NCI-H526 treated with DMSO at 0.1 percent for 48 hours (cell line): ENCODE results near the gene KRT16.
"Not testable (repeated sequence)": the region's sequence is repeated elsewhere in the genome, so short reads cannot be mapped to it uniquely, and the experiment has no call there.

Experiments
- DNase-seq: peaks from one replicate; lab custom pipeline; 2025; lab: John Stamatoyannopoulos, UW

KRT16 gene

GRCh38 chr17:41628073-41628370, 15.5 kb upstream of the KRT16 start:
- DNase-seq: not testable (repeated sequence)

GRCh38 chr17:41627316-41628072, 14.9 kb upstream of the KRT16 start:
- DNase-seq: no peak

- not testable (repeated sequence) for DNase-seq
Measured at GRCh38 chr17:41626914-41627295, 14.3 kb upstream of the KRT16 start.

GRCh38 chr17:41626028-41626913, 13.7 kb upstream of the KRT16 start:
- DNase-seq: not testable (repeated sequence)

- DNase-seq: no peak
Measured at GRCh38 chr17:41625602-41626001, 13.0 kb upstream of the KRT16 start.

- DNase-seq: no peak
Measured at GRCh38 chr17:41624208-41625101, 11.9 kb upstream of the KRT16 start, which contains the start of gene KRT17. TSS of gene KRT17 (minus strand) at chr17:41624575. CDS start at chr17:41624509, 66 bp downstream.

GRCh38 chr17:41623184-41623861, 10.8 kb upstream of the KRT16 start:
- not testable (repeated sequence) for DNase-seq

GRCh38 chr17:41622340-41623183, 10.0 kb upstream of the KRT16 start:
- DNase-seq: not testable (repeated sequence)

GRCh38 chr17:41621916-41622315, 9.3 kb upstream of the KRT16 start:
- DNase-seq: no peak

- DNase-seq: not testable (repeated sequence)
Measured at GRCh38 chr17:41621435-41621817, 8.9 kb upstream of the KRT16 start.

- no peak for DNase-seq
Measured at GRCh38 chr17:41620583-41621434, 8.2 kb upstream of the KRT16 start.

GRCh38 chr17:41619927-41620582, 7.5 kb upstream of the KRT16 start:
- not testable (repeated sequence) for DNase-seq

GRCh38 chr17:41619036-41619926, 6.7 kb upstream of the KRT16 start:
- no peak for DNase-seq

- DNase-seq: no peak
Measured at GRCh38 chr17:41618341-41619035, 5.9 kb upstream of the KRT16 start.

GRCh38 chr17:41617698-41618097, 5.1 kb upstream of the KRT16 start:
- DNase-seq: no peak

- DNase-seq: no peak
Measured at GRCh38 chr17:41617136-41617535, 4.6 kb upstream of the KRT16 start.

GRCh38 chr17:41616486-41616885, 3.9 kb upstream of the KRT16 start:
- not testable (repeated sequence) for DNase-seq
